Thoracic aorta (tissue), 2 donors: ENCODE results near the gene CELF4. TPM values are rescaled to one million over a fixed set of nuclear protein-coding genes. Genes with fewer than 3 reads are reported as not detected.

Source experiments
- ATAC-seq: fragments of 150-250 bp; one replicate; pipeline ENCODE4 v1.8.0; 2017; ENCODE audit warnings: low read depth; ENCODE audit not compliant: insufficient number of reproducible peaks, low FRiP score
- DNase-seq: peaks from one replicate; pipeline ENCODE4 v3.0.0-alpha.2; 2020; ENCODE audit warnings: low spot score
- H3K27ac ChIP-seq, 2 donors: fragments of 200-600 bp; sonication (generic); 1 replicate in 1 of 2; 2 replicates in 1 of 2; pipeline ENCODE4 v1.5.1; 2016; ENCODE audit warnings: mild to moderate bottlenecking in 2 of 2, moderate library complexity in 2 of 2
- H3K27me3 ChIP-seq: fragments of 200-600 bp; sonication (generic); replicated peaks from 2 replicates; pipeline ENCODE4 v1.6.0; 2016; ENCODE audit warnings: mild to moderate bottlenecking; ENCODE audit not compliant: insufficient read depth
- H3K36me3 ChIP-seq: fragments of 200-600 bp; sonication (generic); one replicate; pipeline ENCODE4 v1.5.1; 2016
- H3K4me1 ChIP-seq, 2 donors: fragments of 200-600 bp; sonication (generic); 1 replicate in 1 of 2; 2 replicates in 1 of 2; pipeline versions ENCODE4 v1.5.1 to v1.6.0; 2016; ENCODE audit warnings: low read depth in 2 of 2, mild to moderate bottlenecking in 1 of 2; ENCODE audit not compliant: control insufficient read depth in 1 of 2
- H3K4me3 ChIP-seq: fragments of 200-600 bp; sonication (generic); 2 replicates; pipeline ENCODE4 v1.5.1; 2016; ENCODE audit warnings: mild to moderate bottlenecking
- H3K9me3 ChIP-seq: fragments of 200-600 bp; sonication (generic); 2 replicates; pipeline ENCODE4 v1.5.1; 2016
- CTCF ChIP-seq: fragments of 200-600 bp; sonication (generic); IDR thresholded peaks from one replicate; pipeline ENCODE4 v1.5.1; 2019; ENCODE audit warnings: antibody characterized with exemption
- total RNA-seq, 2 donors: library from RNA; depleted of rRNA; stranded (reverse); fragments of >200 nt; gene quantifications; one replicate each; pipeline versions ENCODE4 v1.1.0 to v1.2.3, GENCODE V29; 2016

CELF4 gene
- total RNA-seq, 2 donors from 2014 or later, result not detected

DNA sequence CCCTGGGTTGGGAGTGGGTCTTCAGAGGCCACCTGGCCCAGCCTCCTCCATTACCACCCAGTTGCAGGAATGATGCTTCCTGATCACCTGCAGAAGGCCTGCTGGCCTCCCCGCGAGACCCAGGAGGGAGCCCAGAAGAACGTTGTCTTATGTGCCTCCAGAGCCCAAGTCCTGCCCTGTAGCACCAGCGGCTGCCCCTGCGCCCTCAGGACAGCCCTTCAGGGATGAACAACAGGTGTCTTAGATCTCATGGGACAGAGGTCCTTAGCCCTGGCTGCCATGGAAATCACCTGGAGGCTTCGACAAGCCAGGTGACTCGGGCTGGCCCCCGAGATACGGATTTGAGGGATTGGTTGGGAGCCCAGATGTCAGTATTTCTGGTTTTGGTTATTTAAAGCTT is 278.8 kb downstream of the CELF4 start:
- no peak for ATAC-seq
- H3K4me1 ChIP-seq, result no peaks in the 10 kb centered on the region
- no peak overlapping the region for H3K27ac ChIP-seq
- no peaks in the 10 kb centered on the region for H3K27me3 ChIP-seq
- H3K4me3 ChIP-seq, result no peak overlapping the region
- H3K36me3 ChIP-seq, result no peaks in the 10 kb centered on the region
- no peaks in the 10 kb centered on the region for H3K9me3 ChIP-seq
- DNase-seq, result no peak
- no peak for TF ChIP-seq CTCF

GRCh38 chr18:37285825-37286224 is 279.8 kb downstream of the CELF4 start:
- H3K4me1 ChIP-seq, result no peaks in the 10 kb centered on the region
- no peaks in the 10 kb centered on the region for H3K27me3 ChIP-seq
- no peak for DNase-seq
- H3K36me3 ChIP-seq, result no peaks in the 10 kb centered on the region
- H3K9me3 ChIP-seq, result no peaks in the 10 kb centered on the region
- no peak for ATAC-seq
- H3K4me3 ChIP-seq, result no peak overlapping the region
- TF ChIP-seq CTCF, result no peak
- H3K27ac ChIP-seq, result no peak overlapping the region

GRCh38 chr18:37284260-37284659 is 281.3 kb downstream of the CELF4 start:
- H3K4me3 ChIP-seq, result no peak overlapping the region
- TF ChIP-seq CTCF, result no peak
- ATAC-seq, result no peak
- no peak for DNase-seq
- no peaks in the 10 kb centered on the region for H3K36me3 ChIP-seq
- H3K27me3 ChIP-seq, result no peaks in the 10 kb centered on the region
- no peak overlapping the region for H3K27ac ChIP-seq
- H3K9me3 ChIP-seq, result no peaks in the 10 kb centered on the region
- no peaks in the 10 kb centered on the region for H3K4me1 ChIP-seq

GRCh38 chr18:37282386-37283037 is 283.1 kb downstream of the CELF4 start:
- no peaks in the 10 kb centered on the region for H3K4me1 ChIP-seq
- ATAC-seq (no peak), DNase-seq (no peak)
- no peak overlapping the region for H3K27ac ChIP-seq
- no peak overlapping the region for H3K4me3 ChIP-seq
- no peaks in the 10 kb centered on the region for H3K9me3 ChIP-seq
- H3K36me3 ChIP-seq, result no peaks in the 10 kb centered on the region
- no peaks in the 10 kb centered on the region for H3K27me3 ChIP-seq
- TF ChIP-seq CTCF, result no peak

GRCh38 chr18:37280701-37281393 is 284.8 kb downstream of the CELF4 start:
- DNase-seq, result no peak
- H3K9me3 ChIP-seq, result no peaks in the 10 kb centered on the region

More at GRCh38 chr18:37280701-37281393, 284.8 kb downstream of the CELF4 start:
- Histone ChIP-seq H3K27me3 (no peaks in the 10 kb centered on the region), H3K4me1 (no peaks in the 10 kb centered on the region), H3K4me3 (no peak overlapping the region), H3K27ac (no peak overlapping the region), H3K36me3 (no peaks in the 10 kb centered on the region)
- TF ChIP-seq CTCF, result no peak
- ATAC-seq, result no peak
